Measurements from ENCODE around the gene DDX31.

DNA sequence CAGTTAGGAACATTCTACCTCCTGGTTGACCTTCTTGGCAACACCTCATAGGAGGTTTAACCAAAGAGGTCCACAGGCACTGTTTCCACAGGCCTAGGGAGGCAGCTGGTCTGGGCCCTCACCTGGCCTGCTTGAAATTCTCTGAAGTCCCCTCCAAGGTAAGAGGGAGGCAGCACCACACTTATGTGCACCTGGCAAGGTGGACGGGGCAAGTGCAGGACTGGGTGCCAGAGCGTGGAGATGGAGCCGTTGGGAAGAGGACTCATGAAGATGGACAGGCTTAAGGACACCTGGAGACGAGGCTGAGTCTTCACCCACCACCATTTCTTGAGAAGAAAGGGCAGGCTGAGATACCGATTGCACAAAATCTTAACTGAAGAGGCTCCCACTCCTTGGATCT lies 94.0 kb downstream of the DDX31 start:
- TF ChIP-seq, protein P1, sequence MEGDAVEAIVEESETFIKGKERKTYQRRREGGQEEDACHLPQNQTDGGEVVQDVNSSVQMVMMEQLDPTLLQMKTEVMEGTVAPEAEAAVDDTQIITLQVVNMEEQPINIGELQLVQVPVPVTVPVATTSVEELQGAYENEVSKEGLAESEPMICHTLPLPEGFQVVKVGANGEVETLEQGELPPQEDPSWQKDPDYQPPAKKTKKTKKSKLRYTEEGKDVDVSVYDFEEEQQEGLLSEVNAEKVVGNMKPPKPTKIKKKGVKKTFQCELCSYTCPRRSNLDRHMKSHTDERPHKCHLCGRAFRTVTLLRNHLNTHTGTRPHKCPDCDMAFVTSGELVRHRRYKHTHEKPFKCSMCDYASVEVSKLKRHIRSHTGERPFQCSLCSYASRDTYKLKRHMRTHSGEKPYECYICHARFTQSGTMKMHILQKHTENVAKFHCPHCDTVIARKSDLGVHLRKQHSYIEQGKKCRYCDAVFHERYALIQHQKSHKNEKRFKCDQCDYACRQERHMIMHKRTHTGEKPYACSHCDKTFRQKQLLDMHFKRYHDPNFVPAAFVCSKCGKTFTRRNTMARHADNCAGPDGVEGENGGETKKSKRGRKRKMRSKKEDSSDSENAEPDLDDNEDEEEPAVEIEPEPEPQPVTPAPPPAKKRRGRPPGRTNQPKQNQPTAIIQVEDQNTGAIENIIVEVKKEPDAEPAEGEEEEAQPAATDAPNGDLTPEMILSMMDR (IDR thresholded peaks at IDR 0.05; ENCODE audit: low read depth, low read length, poor library complexity, severe bottlenecking): no peak
- TF ChIP-seq EZH2phosphoT487 (IDR thresholded peaks at IDR 0.05; ENCODE audit: borderline replicate concordance, low read length): no peak

All from DOHH2 (cell line).